Colonic mucosa (tissue), 4 donors: ENCODE results near the gene PDILT. TPM values are rescaled to one million over a fixed set of nuclear protein-coding genes. Genes with fewer than 3 reads are reported as not detected.

Experiments used
- DNase-seq: peaks from one replicate; pipeline ENCODE4 v3.0.0-alpha.2; 2020
- H3K27ac ChIP-seq: fragments of 200-600 bp; one replicate; pipeline ENCODE4 v1.8.0; 2021
- H3K27me3 ChIP-seq: fragments of 200-600 bp; one replicate; pipeline ENCODE4 v1.8.0; 2021
- H3K36me3 ChIP-seq: fragments of 200-600 bp; one replicate; pipeline ENCODE4 v1.8.0; 2021
- H3K4me1 ChIP-seq: fragments of 200-600 bp; one replicate; pipeline ENCODE4 v1.8.0; 2021; ENCODE audit warnings: mild to moderate bottlenecking
- H3K4me3 ChIP-seq: fragments of 200-600 bp; one replicate; pipeline ENCODE4 v1.8.0; 2021
- H3K9ac ChIP-seq, 2 donors: one replicate each; pipeline ENCODE4 v1.7.0; 2013; ENCODE audit warnings: control low read depth in 2 of 2, low read depth in 2 of 2, low read length in 2 of 2
- H3K9me3 ChIP-seq: fragments of 200-600 bp; one replicate; pipeline ENCODE4 v1.8.0; 2021
- intact Hi-C: fragments of 100-400 bp; cut with DNase I; formaldehyde crosslinking; loops from one replicate; pipeline ENCODE4 v1.14.1; 2022
- total RNA-seq, 2 donors: library from RNA; stranded (reverse); fragmentation: NEBNext Ultra II Directional in 1 of 2; extraction: Animal tissue kit (Norgen Biotek cat#: 25700) in 1 of 2; gene quantifications; one replicate each; pipeline ENCODE4 v1.2.1, GENCODE V29; 2021
- TF ChIP-seq, protein P1 (sequence below): fragments of 200-600 bp; IDR thresholded peaks from one replicate; pipeline ENCODE4 v1.8.0; 2022; ENCODE audit warnings: antibody characterized with exemption, mild to moderate bottlenecking
- donor health status: healthy.
- donor health status: DM: no; HTN: no; CAD: no.
- donor health status: DM: no; HTN: no; CAD: no.

The PDILT gene
- total RNA-seq, 2 donors from 2014 or later = not detected

GRCh38 chr16:20387978-20388377 is 16.6 kb downstream of the PDILT start:
- Histone ChIP-seq H3K27me3 (no peaks in the 10 kb centered on the region), H3K36me3 (no peaks in the 10 kb centered on the region), H3K9ac (no peak overlapping the region), H3K4me1 (no peaks in the 10 kb centered on the region), H3K9me3 (no peaks in the 10 kb centered on the region), H3K27ac (no peak overlapping the region), H3K4me3 (no peak overlapping the region)
- intact Hi-C loops = no loop called here
- no peak for DNase-seq
- TF ChIP-seq, protein P1, sequence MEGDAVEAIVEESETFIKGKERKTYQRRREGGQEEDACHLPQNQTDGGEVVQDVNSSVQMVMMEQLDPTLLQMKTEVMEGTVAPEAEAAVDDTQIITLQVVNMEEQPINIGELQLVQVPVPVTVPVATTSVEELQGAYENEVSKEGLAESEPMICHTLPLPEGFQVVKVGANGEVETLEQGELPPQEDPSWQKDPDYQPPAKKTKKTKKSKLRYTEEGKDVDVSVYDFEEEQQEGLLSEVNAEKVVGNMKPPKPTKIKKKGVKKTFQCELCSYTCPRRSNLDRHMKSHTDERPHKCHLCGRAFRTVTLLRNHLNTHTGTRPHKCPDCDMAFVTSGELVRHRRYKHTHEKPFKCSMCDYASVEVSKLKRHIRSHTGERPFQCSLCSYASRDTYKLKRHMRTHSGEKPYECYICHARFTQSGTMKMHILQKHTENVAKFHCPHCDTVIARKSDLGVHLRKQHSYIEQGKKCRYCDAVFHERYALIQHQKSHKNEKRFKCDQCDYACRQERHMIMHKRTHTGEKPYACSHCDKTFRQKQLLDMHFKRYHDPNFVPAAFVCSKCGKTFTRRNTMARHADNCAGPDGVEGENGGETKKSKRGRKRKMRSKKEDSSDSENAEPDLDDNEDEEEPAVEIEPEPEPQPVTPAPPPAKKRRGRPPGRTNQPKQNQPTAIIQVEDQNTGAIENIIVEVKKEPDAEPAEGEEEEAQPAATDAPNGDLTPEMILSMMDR = no peak

GRCh38 chr16:20385844-20386832 is 18.4 kb downstream of the PDILT start:
- H3K4me1 ChIP-seq = no peaks in the 10 kb centered on the region
- intact Hi-C loops = loop anchor here (2.0 kb wide), 1 partner anchor 479 kb away; no protein-coding TSS in a partner anchor
- H3K9ac ChIP-seq = no peak overlapping the region
- no peak overlapping the region for H3K4me3 ChIP-seq
- H3K27me3 ChIP-seq = no peaks in the 10 kb centered on the region
- H3K27ac ChIP-seq = no peak overlapping the region
- peak; percentile 65 for DNase-seq
- TF ChIP-seq, protein P1 = peak; percentile 77
- H3K36me3 ChIP-seq = no peaks in the 10 kb centered on the region
- H3K9me3 ChIP-seq = no peaks in the 10 kb centered on the region

- H3K4me1 ChIP-seq = no peaks in the 10 kb centered on the region
- TF ChIP-seq, protein P1 = peak; percentile 76
- no peak overlapping the region for H3K4me3 ChIP-seq
- peak; percentile 74 for DNase-seq
- no peaks in the 10 kb centered on the region for H3K36me3 ChIP-seq
- no peaks in the 10 kb centered on the region for H3K27me3 ChIP-seq
- H3K9ac ChIP-seq = no peak overlapping the region
- intact Hi-C loops = loop anchor here (2.0 kb wide), 1 partner anchor 477 kb away; no protein-coding TSS in a partner anchor
- H3K27ac ChIP-seq = no peak overlapping the region
- no peaks in the 10 kb centered on the region for H3K9me3 ChIP-seq
Observed at GRCh38 chr16:20383106-20384029, 21.2 kb downstream of the PDILT start.

DNA sequence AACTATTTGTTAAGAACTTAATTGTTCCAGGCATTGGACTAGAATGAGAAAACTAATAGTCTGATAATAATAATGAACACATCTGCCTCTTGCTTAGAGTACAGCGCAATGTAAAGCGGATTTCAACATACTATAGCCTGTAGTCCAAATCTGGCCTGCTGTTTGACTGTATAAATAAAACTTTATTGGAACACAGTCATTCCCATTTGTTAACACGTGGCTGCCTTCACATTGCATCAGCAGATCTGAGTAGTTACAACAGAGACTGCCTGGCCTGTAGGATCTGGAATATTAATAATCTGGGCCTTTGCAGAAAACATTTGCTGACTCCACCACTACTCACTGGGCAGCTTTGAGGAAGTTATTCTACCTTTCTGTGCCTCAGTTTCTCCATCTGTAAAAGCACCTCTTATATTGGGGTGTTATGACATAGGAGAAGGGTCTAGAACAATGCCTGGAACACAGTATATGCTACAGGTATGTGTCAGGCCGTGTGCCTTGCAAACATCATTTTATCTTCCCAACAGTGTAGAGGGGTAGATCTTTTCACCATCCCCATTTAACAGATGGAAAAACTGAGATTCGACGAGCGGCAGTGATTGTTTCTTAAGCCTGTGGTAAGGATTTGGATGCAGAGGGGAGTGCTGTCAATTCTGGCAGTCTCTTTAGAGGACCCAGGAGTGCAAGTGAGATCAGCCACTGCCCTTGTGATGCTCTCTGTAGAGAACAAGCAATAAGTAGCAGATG is 22.2 kb downstream of the PDILT start:
- Histone ChIP-seq H3K27me3 (no peaks in the 10 kb centered on the region), H3K4me1 (no peaks in the 10 kb centered on the region), H3K9ac (no peak overlapping the region), H3K9me3 (no peaks in the 10 kb centered on the region), H3K36me3 (no peaks in the 10 kb centered on the region), H3K27ac (no peak overlapping the region), H3K4me3 (no peak overlapping the region)
- TF ChIP-seq, protein P1 = no peak
- intact Hi-C loops = no loop called here
- no peak for DNase-seq

- intact Hi-C loops = no loop called here
- H3K4me1 ChIP-seq = no peaks in the 10 kb centered on the region
- H3K4me3 ChIP-seq = no peak overlapping the region
- no peak overlapping the region for H3K27ac ChIP-seq
- no peaks in the 10 kb centered on the region for H3K27me3 ChIP-seq
- TF ChIP-seq, protein P1 = no peak
- no peaks in the 10 kb centered on the region for H3K36me3 ChIP-seq
- no peak overlapping the region for H3K9ac ChIP-seq
- no peaks in the 10 kb centered on the region for H3K9me3 ChIP-seq
- DNase-seq = no peak
Observed at GRCh38 chr16:20380782-20381181, 23.8 kb downstream of the PDILT start.
